LNCaP clone FGC (cell line): ENCODE results near the gene DDIT4.

ENCODE experiments used
- DNase-seq: peaks from one replicate; pipeline ENCODE4 v3.0.0-alpha.2; 2011; ENCODE audit warnings: low read depth
- H3K4me3 ChIP-seq: 2 replicates; pipeline ENCODE4 v1.5.1; 2011; ENCODE audit warnings: mild to moderate bottlenecking, low read depth, low read length, control low read depth
- TF ChIP-seq, protein P1 (sequence below): IDR thresholded peaks from 2 replicates; pipeline ENCODE4 v1.5.1; 2012; ENCODE audit warnings: mild to moderate bottlenecking; ENCODE audit not compliant: control insufficient read depth, insufficient read depth; ENCODE audit errors: extremely low read depth

DDIT4 gene

DNA sequence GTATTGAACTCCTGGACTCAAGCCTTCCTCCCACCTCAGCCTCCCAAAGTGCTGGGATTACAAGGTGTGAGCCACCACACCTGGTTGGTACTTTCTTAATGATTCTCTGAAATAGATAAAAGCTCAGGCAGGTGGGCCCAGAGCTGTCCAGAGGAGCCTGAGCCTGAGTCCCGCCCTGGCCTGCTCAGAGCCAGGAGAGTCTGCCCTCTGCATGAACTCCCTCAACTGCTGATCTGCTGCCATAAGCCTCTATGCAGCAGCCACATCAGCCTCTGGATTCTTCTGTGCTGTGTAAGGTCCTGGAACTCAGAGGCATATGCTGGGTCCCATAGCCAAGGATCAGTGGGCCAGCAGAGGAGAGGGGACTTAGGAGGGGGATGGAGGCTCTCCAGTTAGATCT, 23.1 kb upstream of the DDIT4 start:
- H3K4me3 ChIP-seq = no peak overlapping the region
- TF ChIP-seq, protein P1, sequence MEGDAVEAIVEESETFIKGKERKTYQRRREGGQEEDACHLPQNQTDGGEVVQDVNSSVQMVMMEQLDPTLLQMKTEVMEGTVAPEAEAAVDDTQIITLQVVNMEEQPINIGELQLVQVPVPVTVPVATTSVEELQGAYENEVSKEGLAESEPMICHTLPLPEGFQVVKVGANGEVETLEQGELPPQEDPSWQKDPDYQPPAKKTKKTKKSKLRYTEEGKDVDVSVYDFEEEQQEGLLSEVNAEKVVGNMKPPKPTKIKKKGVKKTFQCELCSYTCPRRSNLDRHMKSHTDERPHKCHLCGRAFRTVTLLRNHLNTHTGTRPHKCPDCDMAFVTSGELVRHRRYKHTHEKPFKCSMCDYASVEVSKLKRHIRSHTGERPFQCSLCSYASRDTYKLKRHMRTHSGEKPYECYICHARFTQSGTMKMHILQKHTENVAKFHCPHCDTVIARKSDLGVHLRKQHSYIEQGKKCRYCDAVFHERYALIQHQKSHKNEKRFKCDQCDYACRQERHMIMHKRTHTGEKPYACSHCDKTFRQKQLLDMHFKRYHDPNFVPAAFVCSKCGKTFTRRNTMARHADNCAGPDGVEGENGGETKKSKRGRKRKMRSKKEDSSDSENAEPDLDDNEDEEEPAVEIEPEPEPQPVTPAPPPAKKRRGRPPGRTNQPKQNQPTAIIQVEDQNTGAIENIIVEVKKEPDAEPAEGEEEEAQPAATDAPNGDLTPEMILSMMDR = no peak
- no peak for DNase-seq

DNA sequence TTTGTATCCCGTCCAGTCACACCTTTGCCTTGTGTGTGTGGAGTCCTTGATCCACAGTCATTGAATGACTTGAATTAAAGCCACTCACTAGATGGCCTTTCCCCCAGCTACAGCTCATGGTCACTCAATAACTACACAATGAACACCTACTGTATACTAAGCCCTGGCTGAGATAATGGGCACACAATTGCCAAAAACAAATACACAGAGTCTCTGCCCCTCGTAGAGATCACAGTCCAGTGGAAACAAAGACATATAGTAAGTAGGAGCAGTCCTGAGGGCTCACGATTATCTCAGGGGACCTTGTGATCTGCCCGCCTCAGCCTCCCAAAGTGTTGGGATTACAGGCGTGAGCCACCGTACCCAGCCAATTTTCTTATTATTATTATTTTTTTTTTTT, 22.1 kb upstream of the DDIT4 start:
- no peak for DNase-seq
- TF ChIP-seq, protein P1 = no peak
- no peak overlapping the region for H3K4me3 ChIP-seq

- no peak for DNase-seq
- TF ChIP-seq, protein P1 = no peak
- H3K4me3 ChIP-seq = no peak overlapping the region
These were observed 20.8 kb upstream of the DDIT4 start for GRCh38 chr10:72252972-72253371.

- no peak overlapping the region for H3K4me3 ChIP-seq
- TF ChIP-seq, protein P1 = no peak
- DNase-seq = no peak
These were observed 20.1 kb upstream of the DDIT4 start for GRCh38 chr10:72253578-72253977.

DNA sequence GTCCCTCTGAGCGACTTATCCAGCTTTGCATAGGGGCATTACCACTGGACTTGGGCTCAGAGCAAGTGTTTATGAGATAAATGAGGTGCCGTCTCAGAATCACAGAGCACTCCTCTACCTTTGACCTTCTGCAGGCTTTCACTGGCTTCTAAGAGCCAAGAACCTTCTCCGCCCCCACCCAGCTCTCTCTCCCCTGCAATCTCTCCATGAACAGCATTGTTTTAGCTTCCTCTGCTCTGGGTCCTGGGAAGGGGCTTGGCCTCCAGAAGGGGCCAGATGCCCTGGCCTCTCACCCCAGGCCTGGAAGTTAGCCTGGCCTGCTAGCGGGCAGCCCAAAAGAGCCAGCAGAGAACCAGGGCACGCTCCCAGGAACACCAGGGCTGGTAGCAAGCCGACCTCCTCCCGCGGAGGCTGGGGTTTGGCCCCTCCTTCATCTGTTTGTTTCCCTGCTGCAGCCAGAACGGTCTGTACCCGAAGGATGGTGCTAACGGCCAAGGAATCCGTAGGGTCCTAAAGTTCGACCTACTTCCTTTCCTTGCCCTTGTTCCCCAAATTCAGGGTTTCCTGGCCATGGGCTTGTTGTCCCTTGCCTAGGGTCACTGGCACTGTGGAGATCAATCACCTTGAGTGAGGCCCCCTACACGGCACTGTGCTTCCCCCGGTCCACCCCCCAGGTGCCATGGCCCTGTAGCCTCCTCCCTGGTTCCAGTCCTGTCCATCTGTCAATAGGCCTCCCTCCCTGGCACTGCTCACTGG, 18.7 kb upstream of the DDIT4 start:
- peak; percentile 85 for DNase-seq
- TF ChIP-seq, protein P1 = no peak
- no peak overlapping the region for H3K4me3 ChIP-seq

DNA sequence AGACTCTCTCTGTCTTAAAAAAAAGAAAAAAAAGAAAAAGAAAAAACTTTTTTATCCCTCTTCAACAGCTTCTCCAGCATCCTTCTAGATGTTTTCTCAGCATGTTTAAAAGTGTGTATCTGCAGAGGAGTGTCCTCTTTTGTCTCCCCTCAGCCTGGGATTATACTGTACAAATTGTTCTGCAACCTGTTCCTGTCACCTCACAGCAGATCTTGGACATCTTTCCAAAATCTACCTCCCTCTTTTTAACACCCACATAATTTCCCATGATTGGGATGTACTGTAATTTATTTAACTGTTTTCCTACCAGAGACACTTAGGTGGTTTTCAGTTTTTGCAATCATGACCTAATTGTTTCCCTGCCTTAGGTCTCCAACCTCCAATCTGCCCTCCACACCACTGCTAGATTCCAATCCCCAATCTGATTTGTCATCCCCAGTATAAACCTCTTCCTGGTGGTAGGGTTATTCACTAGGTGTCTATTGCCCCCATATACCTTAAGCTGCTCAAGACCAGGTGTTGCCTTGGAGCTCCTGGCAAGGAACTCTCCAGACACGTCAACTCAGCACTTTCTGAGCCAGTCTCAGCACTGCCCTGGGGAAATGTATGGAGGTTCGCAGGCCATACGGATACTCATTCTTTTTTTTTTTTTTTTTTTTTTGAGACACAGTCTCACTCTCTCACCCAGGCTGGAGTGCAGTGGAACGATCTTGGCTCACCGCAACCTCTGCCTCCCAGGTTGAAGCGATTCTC, 17.6 kb upstream of the DDIT4 start:
- TF ChIP-seq, protein P1 = no peak
- no peak for DNase-seq
- no peak overlapping the region for H3K4me3 ChIP-seq
